HepG2 (cell line): Measurements from ENCODE around the gene ACVR2A. TPM values are rescaled to one million over a fixed set of nuclear protein-coding genes. Genes with fewer than 3 reads are reported as not detected.

Source experiments
- MED13 ChIP-seq: sonication (generic); formaldehyde crosslinking; IDR thresholded peaks from 2 replicates; pipeline ENCODE4 v1.5.0; 2020; ENCODE audit warnings: missing genetic modification reagents
- MEIS1 ChIP-seq: sonication (generic); formaldehyde crosslinking; IDR thresholded peaks from 2 replicates; pipeline ENCODE4 v1.9.0; 2021; ENCODE audit warnings: mild to moderate bottlenecking, missing genetic modification reagents, moderate library complexity, borderline replicate concordance
- TBX3 ChIP-seq: fragments of 450-650 bp; IDR thresholded peaks from 2 replicates; pipeline ENCODE4 v1.6.1; 2017; ENCODE audit warnings: antibody characterized with exemption, mild to moderate bottlenecking, inconsistent platforms, borderline replicate concordance
- ZBTB3 ChIP-seq: sonication (generic); formaldehyde crosslinking; IDR thresholded peaks from 2 replicates; pipeline ENCODE4 v1.4.0; 2020; ENCODE audit warnings: low read depth, mild to moderate bottlenecking, moderate library complexity, missing genetic modification reagents, borderline replicate concordance
- ZNF546 ChIP-seq: sonication (generic); formaldehyde crosslinking; conservative IDR thresholded peaks from 2 replicates; pipeline ENCODE4 v1.8.1; 2023; ENCODE audit warnings: mild to moderate bottlenecking, missing genetic modification reagents
- ZNF570 ChIP-seq: sonication (generic); formaldehyde crosslinking; IDR thresholded peaks from 2 replicates; pipeline ENCODE4 v1.4.0; 2020; ENCODE audit warnings: mild to moderate bottlenecking, missing genetic modification reagents, borderline replicate concordance
- ZNF598 ChIP-seq: sonication (generic); formaldehyde crosslinking; IDR thresholded peaks from 2 replicates; pipeline ENCODE4 v1.5.1; 2020; ENCODE audit warnings: mild to moderate bottlenecking, missing genetic modification reagents, borderline replicate concordance
- ZNF614 ChIP-seq: IDR thresholded peaks from 2 replicates; pipeline ENCODE4 v1.6.1; 2018; ENCODE audit warnings: missing biosample characterization, missing genetic modification reagents, inconsistent platforms, borderline replicate concordance
- ZSCAN20 ChIP-seq: sonication (generic); formaldehyde crosslinking; IDR thresholded peaks from 2 replicates; pipeline ENCODE4 v1.4.0; 2020; ENCODE audit warnings: missing genetic modification reagents, mild to moderate bottlenecking, borderline replicate concordance
- polyA plus RNA-seq, 8 experiments: library from polyadenylated mRNA; depleted of rRNA in 3 of 8; stranded (reverse) in 7 of 8; unstranded in 1 of 8; fragments of >200 nt; fragmentation: Illumina TruSeq in 4 of 8; extraction: Trizol in 4 of 8; gene quantifications; 2 replicates each; pipeline versions ENCODE4 v1.2.1 to v1.2.3, GENCODE V29; 2011 to 2016; ENCODE audit warnings: low read depth in 4 of 8, missing spikeins in 1 of 8, mixed read lengths in 1 of 8; ENCODE audit not compliant: insufficient read depth in 1 of 8
- total RNA-seq, 5 experiments: library from RNA; depleted of rRNA; stranded (reverse); fragments of >200 nt; fragmentation: Illumina TruSeq; extraction: Trizol; gene quantifications; 2 replicates each; pipeline ENCODE4 v1.2.3, GENCODE V29; 2016; ENCODE audit warnings: low read depth in 1 of 5
- TF ChIP-seq, protein P1 (sequence below): sonication (generic); formaldehyde crosslinking; IDR thresholded peaks from 2 replicates; pipeline ENCODE4 v1.4.0; 2020; ENCODE audit warnings: missing genetic modification reagents
- TF ChIP-seq, protein P2 (sequence below): IDR thresholded peaks from 2 replicates; pipeline ENCODE4 v1.6.1; 2016; ENCODE audit warnings: missing compliant biosample characterization, missing genetic modification reagents, borderline replicate concordance
- TF ChIP-seq, protein P3 (sequence below): sonication (generic); formaldehyde crosslinking; IDR thresholded peaks from 2 replicates; pipeline ENCODE4 v1.4.0; 2020; ENCODE audit warnings: missing genetic modification reagents
- TF ChIP-seq, protein P4 (sequence below): IDR thresholded peaks from 2 replicates; pipeline ENCODE4 v1.6.1; 2016; ENCODE audit warnings: missing biosample characterization, missing genetic modification reagents, low read depth
- TF ChIP-seq, protein P5 (sequence below): IDR thresholded peaks from 2 replicates; pipeline ENCODE4 v1.6.1; 2016; ENCODE audit warnings: low read depth
- TF ChIP-seq, protein P6 (sequence below): sonication (generic); formaldehyde crosslinking; IDR thresholded peaks from 2 replicates; pipeline ENCODE4 v1.5.0; 2020; ENCODE audit warnings: mild to moderate bottlenecking, missing genetic modification reagents, moderate library complexity

Gene ACVR2A
- total and polyA plus RNA-seq, 2 of the 13 experiments (the other 11 are each of a cell fraction or from before 2014, with no cell fraction given): 8.3 to 18.0 TPM

DNA sequence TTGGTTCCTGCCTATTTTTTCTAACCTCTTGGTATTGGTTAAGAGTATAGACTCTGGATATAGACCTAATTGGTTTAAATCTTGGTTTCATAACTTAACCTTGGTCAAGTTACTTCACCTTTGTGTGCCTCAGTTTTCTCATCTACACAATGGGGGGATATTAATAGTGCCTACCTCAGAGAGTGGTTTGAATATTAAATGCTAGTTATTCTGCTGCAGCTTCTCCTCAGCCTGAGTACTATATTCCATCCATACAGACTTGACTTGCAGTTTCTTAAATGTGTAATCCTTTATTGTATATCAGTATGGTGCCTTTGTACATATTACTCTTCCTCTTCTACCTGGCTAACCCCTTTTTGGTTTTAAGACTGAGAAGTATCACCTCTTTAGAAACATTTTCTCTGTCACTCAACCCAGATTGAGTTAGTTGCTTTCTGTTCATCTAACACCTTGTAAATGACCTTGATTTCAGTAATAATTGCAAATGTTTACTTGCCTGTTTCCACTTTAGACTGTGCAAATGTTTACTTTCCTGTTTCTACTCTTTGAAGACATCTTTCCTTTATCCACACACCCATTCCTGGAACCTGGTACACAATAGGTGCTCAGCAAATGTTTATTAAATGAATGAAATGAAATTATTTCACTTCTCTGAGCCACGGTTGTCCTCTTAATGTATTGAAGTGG is 6.6 kb downstream of the ACVR2A start (continued):
- TF ChIP-seq, protein P1, sequence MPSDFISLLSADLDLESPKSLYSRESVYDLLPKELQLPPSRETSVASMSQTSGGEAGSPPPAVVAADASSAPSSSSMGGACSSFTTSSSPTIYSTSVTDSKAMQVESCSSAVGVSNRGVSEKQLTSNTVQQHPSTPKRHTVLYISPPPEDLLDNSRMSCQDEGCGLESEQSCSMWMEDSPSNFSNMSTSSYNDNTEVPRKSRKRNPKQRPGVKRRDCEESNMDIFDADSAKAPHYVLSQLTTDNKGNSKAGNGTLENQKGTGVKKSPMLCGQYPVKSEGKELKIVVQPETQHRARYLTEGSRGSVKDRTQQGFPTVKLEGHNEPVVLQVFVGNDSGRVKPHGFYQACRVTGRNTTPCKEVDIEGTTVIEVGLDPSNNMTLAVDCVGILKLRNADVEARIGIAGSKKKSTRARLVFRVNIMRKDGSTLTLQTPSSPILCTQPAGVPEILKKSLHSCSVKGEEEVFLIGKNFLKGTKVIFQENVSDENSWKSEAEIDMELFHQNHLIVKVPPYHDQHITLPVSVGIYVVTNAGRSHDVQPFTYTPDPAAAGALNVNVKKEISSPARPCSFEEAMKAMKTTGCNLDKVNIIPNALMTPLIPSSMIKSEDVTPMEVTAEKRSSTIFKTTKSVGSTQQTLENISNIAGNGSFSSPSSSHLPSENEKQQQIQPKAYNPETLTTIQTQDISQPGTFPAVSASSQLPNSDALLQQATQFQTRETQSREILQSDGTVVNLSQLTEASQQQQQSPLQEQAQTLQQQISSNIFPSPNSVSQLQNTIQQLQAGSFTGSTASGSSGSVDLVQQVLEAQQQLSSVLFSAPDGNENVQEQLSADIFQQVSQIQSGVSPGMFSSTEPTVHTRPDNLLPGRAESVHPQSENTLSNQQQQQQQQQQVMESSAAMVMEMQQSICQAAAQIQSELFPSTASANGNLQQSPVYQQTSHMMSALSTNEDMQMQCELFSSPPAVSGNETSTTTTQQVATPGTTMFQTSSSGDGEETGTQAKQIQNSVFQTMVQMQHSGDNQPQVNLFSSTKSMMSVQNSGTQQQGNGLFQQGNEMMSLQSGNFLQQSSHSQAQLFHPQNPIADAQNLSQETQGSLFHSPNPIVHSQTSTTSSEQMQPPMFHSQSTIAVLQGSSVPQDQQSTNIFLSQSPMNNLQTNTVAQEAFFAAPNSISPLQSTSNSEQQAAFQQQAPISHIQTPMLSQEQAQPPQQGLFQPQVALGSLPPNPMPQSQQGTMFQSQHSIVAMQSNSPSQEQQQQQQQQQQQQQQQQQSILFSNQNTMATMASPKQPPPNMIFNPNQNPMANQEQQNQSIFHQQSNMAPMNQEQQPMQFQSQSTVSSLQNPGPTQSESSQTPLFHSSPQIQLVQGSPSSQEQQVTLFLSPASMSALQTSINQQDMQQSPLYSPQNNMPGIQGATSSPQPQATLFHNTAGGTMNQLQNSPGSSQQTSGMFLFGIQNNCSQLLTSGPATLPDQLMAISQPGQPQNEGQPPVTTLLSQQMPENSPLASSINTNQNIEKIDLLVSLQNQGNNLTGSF (CRISPR knock-in tag): no peak
- TF ChIP-seq ZNF614 (CRISPR knock-in tag) (no peak), ZSCAN20 (CRISPR knock-in tag) (no peak), ZNF598 (CRISPR knock-in tag) (no peak), ZNF546 (CRISPR knock-in tag) (no peak), MED13 (CRISPR knock-in tag) (no peak), MEIS1 (CRISPR knock-in tag) (0 out of 2 replicates have a peak, but pooled peaks have one; percentile 24), TBX3 (peak; percentile 81), ZNF570 (CRISPR knock-in tag) (no peak), ZBTB3 (CRISPR knock-in tag) (no peak)
- TF ChIP-seq, protein P2, sequence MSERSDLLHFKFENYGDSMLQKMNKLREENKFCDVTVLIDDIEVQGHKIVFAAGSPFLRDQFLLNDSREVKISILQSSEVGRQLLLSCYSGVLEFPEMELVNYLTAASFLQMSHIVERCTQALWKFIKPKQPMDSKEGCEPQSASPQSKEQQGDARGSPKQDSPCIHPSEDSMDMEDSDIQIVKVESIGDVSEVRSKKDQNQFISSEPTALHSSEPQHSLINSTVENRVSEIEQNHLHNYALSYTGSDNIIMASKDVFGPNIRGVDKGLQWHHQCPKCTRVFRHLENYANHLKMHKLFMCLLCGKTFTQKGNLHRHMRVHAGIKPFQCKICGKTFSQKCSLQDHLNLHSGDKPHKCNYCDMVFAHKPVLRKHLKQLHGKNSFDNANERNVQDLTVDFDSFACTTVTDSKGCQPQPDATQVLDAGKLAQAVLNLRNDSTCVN: no peak
- TF ChIP-seq, protein P3, sequence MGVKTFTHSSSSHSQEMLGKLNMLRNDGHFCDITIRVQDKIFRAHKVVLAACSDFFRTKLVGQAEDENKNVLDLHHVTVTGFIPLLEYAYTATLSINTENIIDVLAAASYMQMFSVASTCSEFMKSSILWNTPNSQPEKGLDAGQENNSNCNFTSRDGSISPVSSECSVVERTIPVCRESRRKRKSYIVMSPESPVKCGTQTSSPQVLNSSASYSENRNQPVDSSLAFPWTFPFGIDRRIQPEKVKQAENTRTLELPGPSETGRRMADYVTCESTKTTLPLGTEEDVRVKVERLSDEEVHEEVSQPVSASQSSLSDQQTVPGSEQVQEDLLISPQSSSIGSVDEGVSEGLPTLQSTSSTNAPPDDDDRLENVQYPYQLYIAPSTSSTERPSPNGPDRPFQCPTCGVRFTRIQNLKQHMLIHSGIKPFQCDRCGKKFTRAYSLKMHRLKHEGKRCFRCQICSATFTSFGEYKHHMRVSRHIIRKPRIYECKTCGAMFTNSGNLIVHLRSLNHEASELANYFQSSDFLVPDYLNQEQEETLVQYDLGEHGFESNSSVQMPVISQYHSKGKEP (CRISPR knock-in tag): no peak
- TF ChIP-seq, protein P4, sequence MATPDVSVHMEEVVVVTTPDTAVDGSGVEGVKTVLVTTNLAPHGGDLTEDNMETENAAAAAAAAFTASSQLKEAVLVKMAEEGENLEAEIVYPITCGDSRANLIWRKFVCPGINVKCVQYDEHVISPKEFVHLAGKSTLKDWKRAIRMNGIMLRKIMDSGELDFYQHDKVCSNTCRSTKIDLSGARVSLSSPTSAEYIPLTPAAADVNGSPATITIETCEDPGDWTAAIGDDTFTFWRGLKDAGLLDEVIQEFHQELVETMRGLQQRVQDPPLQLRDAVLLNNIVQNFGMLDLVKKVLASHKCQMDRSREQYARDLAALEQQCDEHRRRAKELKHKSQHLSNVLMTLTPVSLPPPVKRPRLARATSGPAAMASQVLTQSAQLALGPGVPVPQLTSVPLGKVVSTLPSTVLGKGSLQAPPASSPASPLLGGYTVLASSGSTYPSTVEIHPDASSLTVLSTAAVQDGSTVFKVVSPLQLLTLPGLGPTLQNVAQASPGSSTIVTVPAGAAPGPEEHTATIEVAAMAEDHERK (CRISPR knock-in tag): no peak
- TF ChIP-seq, protein P5, sequence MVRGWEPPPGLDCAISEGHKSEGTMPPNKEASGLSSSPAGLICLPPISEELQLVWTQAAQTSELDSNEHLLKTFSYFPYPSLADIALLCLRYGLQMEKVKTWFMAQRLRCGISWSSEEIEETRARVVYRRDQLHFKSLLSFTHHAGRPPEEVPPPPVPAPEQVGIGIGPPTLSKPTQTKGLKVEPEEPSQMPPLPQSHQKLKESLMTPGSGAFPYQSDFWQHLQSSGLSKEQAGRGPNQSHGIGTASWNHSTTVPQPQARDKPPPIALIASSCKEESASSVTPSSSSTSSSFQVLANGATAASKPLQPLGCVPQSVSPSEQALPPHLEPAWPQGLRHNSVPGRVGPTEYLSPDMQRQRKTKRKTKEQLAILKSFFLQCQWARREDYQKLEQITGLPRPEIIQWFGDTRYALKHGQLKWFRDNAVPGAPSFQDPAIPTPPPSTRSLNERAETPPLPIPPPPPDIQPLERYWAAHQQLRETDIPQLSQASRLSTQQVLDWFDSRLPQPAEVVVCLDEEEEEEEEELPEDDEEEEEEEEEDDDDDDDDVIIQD (CRISPR knock-in tag): peak; percentile 72; the same call in 1 of the 2 replicates
- TF ChIP-seq, protein P6, sequence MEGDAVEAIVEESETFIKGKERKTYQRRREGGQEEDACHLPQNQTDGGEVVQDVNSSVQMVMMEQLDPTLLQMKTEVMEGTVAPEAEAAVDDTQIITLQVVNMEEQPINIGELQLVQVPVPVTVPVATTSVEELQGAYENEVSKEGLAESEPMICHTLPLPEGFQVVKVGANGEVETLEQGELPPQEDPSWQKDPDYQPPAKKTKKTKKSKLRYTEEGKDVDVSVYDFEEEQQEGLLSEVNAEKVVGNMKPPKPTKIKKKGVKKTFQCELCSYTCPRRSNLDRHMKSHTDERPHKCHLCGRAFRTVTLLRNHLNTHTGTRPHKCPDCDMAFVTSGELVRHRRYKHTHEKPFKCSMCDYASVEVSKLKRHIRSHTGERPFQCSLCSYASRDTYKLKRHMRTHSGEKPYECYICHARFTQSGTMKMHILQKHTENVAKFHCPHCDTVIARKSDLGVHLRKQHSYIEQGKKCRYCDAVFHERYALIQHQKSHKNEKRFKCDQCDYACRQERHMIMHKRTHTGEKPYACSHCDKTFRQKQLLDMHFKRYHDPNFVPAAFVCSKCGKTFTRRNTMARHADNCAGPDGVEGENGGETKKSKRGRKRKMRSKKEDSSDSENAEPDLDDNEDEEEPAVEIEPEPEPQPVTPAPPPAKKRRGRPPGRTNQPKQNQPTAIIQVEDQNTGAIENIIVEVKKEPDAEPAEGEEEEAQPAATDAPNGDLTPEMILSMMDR (CRISPR knock-in tag): no peak
